ENCODE data around the gene MST1. TPM values are rescaled to one million over a fixed set of nuclear protein-coding genes. Genes with fewer than 3 reads are reported as not detected.

Gene MST1
- total and polyA plus RNA-seq, 9 of the 15 experiments (the other 6 are each of a cell fraction or from before 2014, with no cell fraction given): 0.08 to 1.8 (median 0.40) TPM

DNA sequence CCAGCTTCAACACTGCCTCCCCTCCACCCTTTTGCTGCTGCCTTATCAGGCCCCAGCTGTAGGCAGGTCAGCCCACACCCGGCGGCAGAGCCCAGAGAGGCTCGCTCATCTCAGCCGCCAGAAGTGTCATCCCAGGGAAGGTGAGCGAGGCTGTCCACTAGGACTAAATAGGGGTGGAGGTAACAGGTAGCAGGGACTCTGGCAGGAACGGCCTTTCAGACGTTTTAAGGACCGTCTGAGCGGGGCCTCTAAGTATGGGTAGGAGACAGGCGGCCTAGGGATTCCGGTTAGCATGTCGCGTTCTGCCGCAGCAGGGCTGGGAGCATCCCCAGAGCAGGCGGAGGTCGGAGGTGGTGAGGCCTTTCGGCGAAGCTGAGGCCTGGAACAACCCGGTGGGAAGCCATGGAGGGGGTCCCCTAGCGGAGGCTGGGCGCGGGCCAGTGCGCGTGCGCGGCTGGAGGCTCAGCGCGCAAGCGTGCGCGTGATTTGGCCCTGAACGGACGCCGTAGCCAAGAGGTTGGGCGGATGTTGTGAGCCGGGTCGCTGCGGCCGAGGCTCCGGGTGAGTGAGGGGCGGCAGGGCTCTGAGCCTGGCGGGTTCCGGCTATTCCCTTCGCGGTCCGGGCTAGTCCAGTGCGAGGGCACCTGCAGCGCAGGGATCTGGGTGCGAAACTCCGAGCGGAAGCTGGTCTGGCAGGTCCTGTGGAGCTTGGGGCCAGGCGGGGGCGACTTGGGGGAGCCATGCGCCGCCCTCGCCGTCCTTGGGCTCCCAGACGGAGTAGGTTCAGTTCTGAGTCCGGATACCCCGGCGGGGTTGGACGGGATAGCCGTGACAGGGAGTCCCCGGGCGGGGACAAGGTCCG lies at the start of gene MST1, which contains the start of gene RNF123 (continued):
- TF ChIP-seq, protein P1, sequence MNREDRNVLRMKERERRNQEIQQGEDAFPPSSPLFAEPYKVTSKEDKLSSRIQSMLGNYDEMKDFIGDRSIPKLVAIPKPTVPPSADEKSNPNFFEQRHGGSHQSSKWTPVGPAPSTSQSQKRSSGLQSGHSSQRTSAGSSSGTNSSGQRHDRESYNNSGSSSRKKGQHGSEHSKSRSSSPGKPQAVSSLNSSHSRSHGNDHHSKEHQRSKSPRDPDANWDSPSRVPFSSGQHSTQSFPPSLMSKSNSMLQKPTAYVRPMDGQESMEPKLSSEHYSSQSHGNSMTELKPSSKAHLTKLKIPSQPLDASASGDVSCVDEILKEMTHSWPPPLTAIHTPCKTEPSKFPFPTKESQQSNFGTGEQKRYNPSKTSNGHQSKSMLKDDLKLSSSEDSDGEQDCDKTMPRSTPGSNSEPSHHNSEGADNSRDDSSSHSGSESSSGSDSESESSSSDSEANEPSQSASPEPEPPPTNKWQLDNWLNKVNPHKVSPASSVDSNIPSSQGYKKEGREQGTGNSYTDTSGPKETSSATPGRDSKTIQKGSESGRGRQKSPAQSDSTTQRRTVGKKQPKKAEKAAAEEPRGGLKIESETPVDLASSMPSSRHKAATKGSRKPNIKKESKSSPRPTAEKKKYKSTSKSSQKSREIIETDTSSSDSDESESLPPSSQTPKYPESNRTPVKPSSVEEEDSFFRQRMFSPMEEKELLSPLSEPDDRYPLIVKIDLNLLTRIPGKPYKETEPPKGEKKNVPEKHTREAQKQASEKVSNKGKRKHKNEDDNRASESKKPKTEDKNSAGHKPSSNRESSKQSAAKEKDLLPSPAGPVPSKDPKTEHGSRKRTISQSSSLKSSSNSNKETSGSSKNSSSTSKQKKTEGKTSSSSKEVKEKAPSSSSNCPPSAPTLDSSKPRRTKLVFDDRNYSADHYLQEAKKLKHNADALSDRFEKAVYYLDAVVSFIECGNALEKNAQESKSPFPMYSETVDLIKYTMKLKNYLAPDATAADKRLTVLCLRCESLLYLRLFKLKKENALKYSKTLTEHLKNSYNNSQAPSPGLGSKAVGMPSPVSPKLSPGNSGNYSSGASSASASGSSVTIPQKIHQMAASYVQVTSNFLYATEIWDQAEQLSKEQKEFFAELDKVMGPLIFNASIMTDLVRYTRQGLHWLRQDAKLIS (CRISPR knock-in tag; IDR thresholded peaks at IDR 0.05): no peak
- TF ChIP-seq KDM2B (CRISPR knock-in tag; IDR thresholded peaks at IDR 0.05): no peak
- TF ChIP-seq, protein P2, sequence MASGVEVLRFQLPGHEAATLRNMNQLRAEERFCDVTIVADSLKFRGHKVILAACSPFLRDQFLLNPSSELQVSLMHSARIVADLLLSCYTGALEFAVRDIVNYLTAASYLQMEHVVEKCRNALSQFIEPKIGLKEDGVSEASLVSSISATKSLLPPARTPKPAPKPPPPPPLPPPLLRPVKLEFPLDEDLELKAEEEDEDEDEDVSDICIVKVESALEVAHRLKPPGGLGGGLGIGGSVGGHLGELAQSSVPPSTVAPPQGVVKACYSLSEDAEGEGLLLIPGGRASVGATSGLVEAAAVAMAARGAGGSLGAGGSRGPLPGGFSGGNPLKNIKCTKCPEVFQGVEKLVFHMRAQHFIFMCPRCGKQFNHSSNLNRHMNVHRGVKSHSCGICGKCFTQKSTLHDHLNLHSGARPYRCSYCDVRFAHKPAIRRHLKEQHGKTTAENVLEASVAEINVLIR (CRISPR knock-in tag; IDR thresholded peaks at IDR 0.05): no peak
- TF ChIP-seq, protein P3, sequence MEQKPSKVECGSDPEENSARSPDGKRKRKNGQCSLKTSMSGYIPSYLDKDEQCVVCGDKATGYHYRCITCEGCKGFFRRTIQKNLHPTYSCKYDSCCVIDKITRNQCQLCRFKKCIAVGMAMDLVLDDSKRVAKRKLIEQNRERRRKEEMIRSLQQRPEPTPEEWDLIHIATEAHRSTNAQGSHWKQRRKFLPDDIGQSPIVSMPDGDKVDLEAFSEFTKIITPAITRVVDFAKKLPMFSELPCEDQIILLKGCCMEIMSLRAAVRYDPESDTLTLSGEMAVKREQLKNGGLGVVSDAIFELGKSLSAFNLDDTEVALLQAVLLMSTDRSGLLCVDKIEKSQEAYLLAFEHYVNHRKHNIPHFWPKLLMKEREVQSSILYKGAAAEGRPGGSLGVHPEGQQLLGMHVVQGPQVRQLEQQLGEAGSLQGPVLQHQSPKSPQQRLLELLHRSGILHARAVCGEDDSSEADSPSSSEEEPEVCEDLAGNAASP (IDR thresholded peaks at IDR 0.05): no peak
- 0 out of 2 replicates have a peak, but pooled peaks have one; percentile 55 for TF ChIP-seq DIDO1 (tag; IDR thresholded peaks at IDR 0.05; ENCODE audit: low read depth)
- TF ChIP-seq, protein P4, sequence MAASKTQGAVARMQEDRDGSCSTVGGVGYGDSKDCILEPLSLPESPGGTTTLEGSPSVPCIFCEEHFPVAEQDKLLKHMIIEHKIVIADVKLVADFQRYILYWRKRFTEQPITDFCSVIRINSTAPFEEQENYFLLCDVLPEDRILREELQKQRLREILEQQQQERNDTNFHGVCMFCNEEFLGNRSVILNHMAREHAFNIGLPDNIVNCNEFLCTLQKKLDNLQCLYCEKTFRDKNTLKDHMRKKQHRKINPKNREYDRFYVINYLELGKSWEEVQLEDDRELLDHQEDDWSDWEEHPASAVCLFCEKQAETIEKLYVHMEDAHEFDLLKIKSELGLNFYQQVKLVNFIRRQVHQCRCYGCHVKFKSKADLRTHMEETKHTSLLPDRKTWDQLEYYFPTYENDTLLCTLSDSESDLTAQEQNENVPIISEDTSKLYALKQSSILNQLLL (CRISPR knock-in tag; IDR thresholded peaks at IDR 0.05; ENCODE audit: borderline replicate concordance): no peak
- TF ChIP-seq HMG20B (CRISPR knock-in tag; IDR thresholded peaks at IDR 0.05): no peak
- TF ChIP-seq FOXA3 (CRISPR knock-in tag; conservative IDR thresholded peaks at IDR 0.05 in 1 of 2, IDR thresholded peaks at IDR 0.05 in 1 of 2): no peak
- TF ChIP-seq THAP7 (CRISPR knock-in tag; IDR thresholded peaks at IDR 0.05): no peak
- no peak for TF ChIP-seq CHD4 (IDR thresholded peaks at IDR 0.05; ENCODE audit: insufficient read depth, insufficient replicate concordance, low read depth, low read length, poor library complexity, severe bottlenecking)
- TF ChIP-seq CBX8 (IDR thresholded peaks at IDR 0.05; ENCODE audit: borderline replicate concordance, extremely low read depth, low read depth, low read length, poor library complexity, severe bottlenecking): no peak
- TF ChIP-seq, protein P5, sequence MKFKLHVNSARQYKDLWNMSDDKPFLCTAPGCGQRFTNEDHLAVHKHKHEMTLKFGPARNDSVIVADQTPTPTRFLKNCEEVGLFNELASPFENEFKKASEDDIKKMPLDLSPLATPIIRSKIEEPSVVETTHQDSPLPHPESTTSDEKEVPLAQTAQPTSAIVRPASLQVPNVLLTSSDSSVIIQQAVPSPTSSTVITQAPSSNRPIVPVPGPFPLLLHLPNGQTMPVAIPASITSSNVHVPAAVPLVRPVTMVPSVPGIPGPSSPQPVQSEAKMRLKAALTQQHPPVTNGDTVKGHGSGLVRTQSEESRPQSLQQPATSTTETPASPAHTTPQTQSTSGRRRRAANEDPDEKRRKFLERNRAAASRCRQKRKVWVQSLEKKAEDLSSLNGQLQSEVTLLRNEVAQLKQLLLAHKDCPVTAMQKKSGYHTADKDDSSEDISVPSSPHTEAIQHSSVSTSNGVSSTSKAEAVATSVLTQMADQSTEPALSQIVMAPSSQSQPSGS (CRISPR knock-in tag; IDR thresholded peaks at IDR 0.05): no peak
- TF ChIP-seq HDAC3 (IDR thresholded peaks at IDR 0.05; ENCODE audit: borderline replicate concordance, partially characterized antibody): no peak
- no peak for TF ChIP-seq RNF2 (IDR thresholded peaks at IDR 0.05)
